Tibial nerve (tissue), 4 donors: ENCODE data around the gene SH3RF2. TPM values are rescaled to one million over a fixed set of nuclear protein-coding genes. Genes with fewer than 3 reads are reported as not detected.

Experiments
- DNase-seq, 2 donors: peaks; one replicate each; pipeline ENCODE4 v3.0.0-alpha.2; 2019; ENCODE audit warnings: low spot score in 2 of 2
- H3K27ac ChIP-seq, 4 donors: fragments of 200-600 bp; sonication (generic) in 3 of 4; one replicate each; pipeline ENCODE4 v1.5.1; 2017 to 2019; ENCODE audit warnings: mild to moderate bottlenecking in 1 of 4
- H3K27me3 ChIP-seq, 2 donors: fragments of 200-600 bp; sonication (generic) in 1 of 2; one replicate each; pipeline versions ENCODE4 v1.5.1 to v1.6.0; 2017 to 2019
- H3K36me3 ChIP-seq, 3 donors: fragments of 200-600 bp; sonication (generic); one replicate each; pipeline ENCODE4 v1.5.1; 2018 to 2019
- H3K4me1 ChIP-seq, 4 donors: fragments of 200-600 bp; sonication (generic) in 3 of 4; one replicate each; pipeline ENCODE4 v1.5.1; 2017 to 2019
- H3K4me3 ChIP-seq, 4 donors: fragments of 200-600 bp; sonication (generic) in 3 of 4; one replicate each; pipeline ENCODE4 v1.5.1; 2017 to 2019; ENCODE audit warnings: mild to moderate bottlenecking in 1 of 4, moderate library complexity in 1 of 4
- H3K9me3 ChIP-seq, 4 donors: fragments of 200-600 bp; sonication (generic) in 3 of 4; one replicate each; pipeline ENCODE4 v1.5.1; 2017 to 2019
- EP300 ChIP-seq, 2 donors: sonication (generic); formaldehyde crosslinking; IDR thresholded peaks; one replicate each; pipeline ENCODE4 v1.6.1; 2017; ENCODE audit warnings: antibody characterized with exemption in 2 of 2, mild to moderate bottlenecking in 1 of 2
- POLR2A ChIP-seq, 2 donors: fragments of 450-650 bp; IDR thresholded peaks; one replicate each; pipeline ENCODE4 v1.6.1; 2017; ENCODE audit warnings: antibody characterized with exemption in 2 of 2, mild to moderate bottlenecking in 2 of 2, moderate library complexity in 2 of 2
- WGBS, 2 donors: methylation state at CpG; one replicate each; pipeline ENCODE4 v1.1.5; 2018; 5-methylcytosine and 5-hydroxymethylcytosine counted together
- total RNA-seq, 4 donors: library from RNA; depleted of rRNA; stranded (reverse); fragments of >200 nt; gene quantifications; one replicate each; pipeline ENCODE4 v1.1.0, GENCODE V29; 2016
- TF ChIP-seq, protein P1 (sequence below), 5 experiments: fragments of 200-600 bp in 3 of 5; fragments of 450-650 bp in 2 of 5; sonication (generic) in 3 of 5; IDR thresholded peaks; one replicate each; pipeline ENCODE4 v1.5.1; 2016 to 2019; ENCODE audit warnings: antibody characterized with exemption in 5 of 5, mild to moderate bottlenecking in 3 of 5, moderate library complexity in 2 of 5

Gene SH3RF2
- total RNA-seq, 4 donors from 2014 or later: 1.0 to 5.1 (median 2.0) TPM

DNA sequence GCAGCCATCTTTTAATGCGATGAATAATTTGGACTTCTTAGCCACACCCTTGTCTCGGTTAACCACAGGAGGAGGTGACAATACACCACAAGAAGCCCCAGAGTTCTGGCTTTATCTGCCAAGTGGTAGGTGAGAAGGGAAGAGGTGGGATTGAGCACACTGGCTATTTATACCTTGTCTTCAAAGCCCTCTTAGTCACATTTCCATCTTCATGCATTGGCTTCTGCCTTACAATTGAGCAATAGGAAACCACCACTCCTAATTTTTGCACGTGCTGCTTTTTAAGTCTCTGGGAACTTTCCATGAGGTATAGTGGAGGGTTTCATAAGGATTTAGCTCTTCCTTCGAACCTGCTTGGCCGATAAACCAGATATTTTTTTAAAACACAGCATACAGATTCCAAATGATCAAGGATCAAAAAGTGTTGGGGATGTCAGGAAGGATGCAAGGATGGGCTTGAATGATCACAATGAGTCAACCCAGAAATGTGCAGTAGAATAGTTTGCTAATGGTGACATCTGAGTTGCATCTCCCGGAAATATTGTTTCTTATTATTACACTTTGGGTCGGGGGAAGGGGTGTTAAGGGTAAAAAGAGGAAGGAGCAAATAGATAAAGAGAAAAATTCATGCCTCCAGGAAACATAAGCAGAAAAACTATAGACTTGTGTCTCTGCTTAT is 143.5 kb downstream of the SH3RF2 start:
- no peaks in the 10 kb centered on the region for H3K27me3 ChIP-seq
- TF ChIP-seq EP300 (IDR thresholded peaks at IDR 0.05): no peak
- TF ChIP-seq, protein P1, sequence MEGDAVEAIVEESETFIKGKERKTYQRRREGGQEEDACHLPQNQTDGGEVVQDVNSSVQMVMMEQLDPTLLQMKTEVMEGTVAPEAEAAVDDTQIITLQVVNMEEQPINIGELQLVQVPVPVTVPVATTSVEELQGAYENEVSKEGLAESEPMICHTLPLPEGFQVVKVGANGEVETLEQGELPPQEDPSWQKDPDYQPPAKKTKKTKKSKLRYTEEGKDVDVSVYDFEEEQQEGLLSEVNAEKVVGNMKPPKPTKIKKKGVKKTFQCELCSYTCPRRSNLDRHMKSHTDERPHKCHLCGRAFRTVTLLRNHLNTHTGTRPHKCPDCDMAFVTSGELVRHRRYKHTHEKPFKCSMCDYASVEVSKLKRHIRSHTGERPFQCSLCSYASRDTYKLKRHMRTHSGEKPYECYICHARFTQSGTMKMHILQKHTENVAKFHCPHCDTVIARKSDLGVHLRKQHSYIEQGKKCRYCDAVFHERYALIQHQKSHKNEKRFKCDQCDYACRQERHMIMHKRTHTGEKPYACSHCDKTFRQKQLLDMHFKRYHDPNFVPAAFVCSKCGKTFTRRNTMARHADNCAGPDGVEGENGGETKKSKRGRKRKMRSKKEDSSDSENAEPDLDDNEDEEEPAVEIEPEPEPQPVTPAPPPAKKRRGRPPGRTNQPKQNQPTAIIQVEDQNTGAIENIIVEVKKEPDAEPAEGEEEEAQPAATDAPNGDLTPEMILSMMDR (IDR thresholded peaks at IDR 0.05): no peak
- no peak for TF ChIP-seq POLR2A (IDR thresholded peaks at IDR 0.05)
- peaks cover 0 to 7% (median 0%) of the 10 kb centered on the region in 4 donors for H3K4me1 ChIP-seq
- H3K4me3 ChIP-seq: no peak overlapping the region
- no peaks in the 10 kb centered on the region for H3K36me3 ChIP-seq
- no peaks in the 10 kb centered on the region for H3K9me3 ChIP-seq
- H3K27ac ChIP-seq: no peak overlapping the region
- 56 to 61% methylated on average over 7 of the region's 7 CpGs for WGBS, 2 donors
- DNase-seq: no peak

DNA sequence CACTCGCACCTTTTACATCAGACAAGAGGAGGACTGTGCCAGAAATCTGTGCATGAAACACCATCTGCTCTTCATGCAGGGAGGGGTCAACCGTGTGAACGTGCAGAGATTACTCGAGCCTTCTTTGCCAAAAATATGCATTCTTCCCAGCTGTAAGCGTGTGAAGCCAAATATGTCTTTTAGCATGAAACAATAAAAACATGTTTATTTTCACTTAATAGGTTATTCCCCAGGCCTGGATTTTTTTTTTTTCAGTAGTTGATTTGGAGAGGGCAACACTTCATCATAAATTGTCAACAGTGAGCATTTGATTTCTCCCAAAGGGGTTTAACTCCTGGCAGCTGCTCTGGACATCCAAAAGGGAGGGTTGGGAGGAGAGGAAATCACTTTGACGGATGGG is 145.2 kb downstream of the SH3RF2 start:
- H3K27me3 ChIP-seq: no peaks in the 10 kb centered on the region
- no peak overlapping the region for H3K4me3 ChIP-seq
- WGBS, 2 donors: 35 to 56% methylated on average over 6 of the region's 6 CpGs
- no peak for DNase-seq
- H3K36me3 ChIP-seq: no peaks in the 10 kb centered on the region
- no peak overlapping the region for H3K27ac ChIP-seq
- TF ChIP-seq, protein P1 (IDR thresholded peaks at IDR 0.05): no peak
- TF ChIP-seq EP300 (IDR thresholded peaks at IDR 0.05): no peak
- TF ChIP-seq POLR2A (IDR thresholded peaks at IDR 0.05): no peak
- H3K4me1 ChIP-seq: peaks cover 0 to 7% (median 0%) of the 10 kb centered on the region in 4 donors
- no peaks in the 10 kb centered on the region for H3K9me3 ChIP-seq

DNA sequence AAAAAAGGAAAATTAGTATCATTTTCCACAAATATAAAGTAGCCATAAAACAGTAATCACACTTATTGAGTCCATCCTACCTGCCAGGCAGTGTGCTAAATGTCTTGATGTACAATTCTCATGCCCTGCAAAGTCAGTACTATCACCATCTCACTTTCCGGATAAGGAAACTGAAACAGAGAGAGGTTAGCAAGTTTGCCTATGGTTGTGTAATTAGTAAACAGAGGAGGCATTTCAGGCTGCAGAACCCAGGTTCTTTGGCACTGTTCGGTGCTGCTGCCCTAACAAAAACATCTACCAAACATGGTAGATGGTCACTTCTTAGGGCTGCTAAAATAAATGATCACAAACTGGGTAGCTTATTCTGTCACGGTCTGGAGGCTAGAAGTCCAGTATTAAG is 146.4 kb downstream of the SH3RF2 start:
- H3K9me3 ChIP-seq: no peaks in the 10 kb centered on the region
- TF ChIP-seq, protein P1 (IDR thresholded peaks at IDR 0.05): no peak
- TF ChIP-seq EP300 (IDR thresholded peaks at IDR 0.05): no peak
- no peak for TF ChIP-seq POLR2A (IDR thresholded peaks at IDR 0.05)
- WGBS, 2 donors: 90 to 93% methylated on average over 3 of the region's 3 CpGs

DNA sequence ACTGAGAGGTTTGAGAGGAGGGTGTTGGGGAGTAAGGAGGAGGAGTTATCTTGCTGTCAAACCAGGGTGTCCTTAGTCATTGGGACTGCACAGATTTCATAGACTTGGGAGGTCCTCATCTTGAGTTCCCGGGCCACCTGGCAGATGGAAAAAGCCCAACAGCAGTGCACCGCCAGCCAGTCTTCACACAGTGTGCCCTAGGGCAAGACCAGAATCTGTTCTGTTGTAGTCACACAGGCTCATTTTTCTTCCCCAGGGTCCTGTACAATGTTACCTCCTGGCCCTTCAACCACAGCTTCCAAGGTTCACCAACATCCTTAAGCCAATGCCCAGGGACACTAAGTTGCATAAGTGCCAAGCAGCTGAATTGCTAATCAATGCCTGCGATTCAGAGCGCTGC is 148.0 kb downstream of the SH3RF2 start:
- DNase-seq: no peak
- no peak for TF ChIP-seq EP300 (IDR thresholded peaks at IDR 0.05)
- TF ChIP-seq POLR2A (IDR thresholded peaks at IDR 0.05): no peak
- TF ChIP-seq, protein P1 (IDR thresholded peaks at IDR 0.05): no peak
- Histone ChIP-seq H3K4me3 (no peak overlapping the region), H3K4me1 (peaks cover 0 to 7% (median 0%) of the 10 kb centered on the region in 4 donors), H3K27me3 (no peaks in the 10 kb centered on the region), H3K9me3 (no peaks in the 10 kb centered on the region), H3K27ac (no peak overlapping the region), H3K36me3 (no peaks in the 10 kb centered on the region)
- 90 to 96% methylated on average over 4 of the region's 4 CpGs for WGBS, 2 donors

More for the DNA sequence above, 146.4 kb downstream of the SH3RF2 start:
- DNase-seq: no peak
- H3K4me3 ChIP-seq: no peak overlapping the region
- no peaks in the 10 kb centered on the region for H3K27me3 ChIP-seq
- peaks cover 0 to 7% (median 0%) of the 10 kb centered on the region in 4 donors for H3K4me1 ChIP-seq
- H3K27ac ChIP-seq: no peak overlapping the region
- H3K36me3 ChIP-seq: no peaks in the 10 kb centered on the region

DNA sequence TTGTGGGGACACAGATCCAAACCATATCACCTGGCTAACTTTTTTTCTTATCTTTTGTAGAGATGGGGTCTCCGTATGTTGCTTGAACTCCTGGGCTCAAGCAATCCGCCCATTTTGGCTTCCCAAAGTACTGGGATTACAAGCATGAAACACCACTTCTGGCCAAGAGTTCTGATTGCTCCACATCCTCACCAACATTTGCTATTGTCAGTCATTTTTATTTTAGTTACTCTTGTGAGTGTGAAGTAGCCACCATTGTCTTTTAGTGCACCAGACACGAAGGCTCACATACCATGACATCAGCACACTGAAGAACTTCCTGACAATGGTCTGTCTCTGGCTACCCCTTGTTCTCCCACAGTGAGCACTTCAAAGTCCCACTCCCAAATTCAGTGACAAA is 151.7 kb downstream of the SH3RF2 start:
- 87 to 95% methylated on average over 3 of the region's 3 CpGs for WGBS, 2 donors
- no peaks in the 10 kb centered on the region for H3K27me3 ChIP-seq

More for the DNA sequence above, 151.7 kb downstream of the SH3RF2 start:
- Histone ChIP-seq H3K27ac (no peak overlapping the region), H3K9me3 (no peaks in the 10 kb centered on the region), H3K4me3 (no peak overlapping the region), H3K36me3 (peaks cover 0 to 5% (median 0%) of the 10 kb centered on the region in 3 donors), H3K4me1 (no peaks in the 10 kb centered on the region)
- no peak for DNase-seq
- no peak for TF ChIP-seq POLR2A (IDR thresholded peaks at IDR 0.05)
